A549 treated with AZD2906 at 1 μM for 4 hours (cell line): ENCODE results near the gene SV2A. TPM values are rescaled to one million over a fixed set of nuclear protein-coding genes. Genes with fewer than 3 reads are reported as not detected.

Experiments
- total RNA-seq: library from RNA; stranded (reverse); fragments of 200-300 nt; extraction: Qiagen RNA extraction; gene quantifications from 5 replicates; pipeline ENCODE4 v1.2.3, GENCODE V29; 2022

The SV2A gene
- total RNA-seq, result 0.06 to 0.15 TPM (median 0.10 TPM) in 5 replicates

GRCh38 chr1:149917571-149918144 is at the start of gene SV2A:
SV2A (minus strand) TSS chr1:149917844; CDS start chr1:149913840, 4,004 bp downstream.

GRCh38 chr1:149936170-149936991 is 18.7 kb upstream of the SV2A start, which contains the start of gene MTMR11:
MTMR11 (minus strand) TSS chr1:149936879; CDS start chr1:149936647, 232 bp downstream.

GRCh38 chr1:149927563-149928400 is 10.1 kb upstream of the SV2A start, which contains the start of gene SF3B4:
SF3B4 (minus strand) TSS chr1:149927803; CDS start chr1:149927759, 44 bp downstream.

GRCh38 chr1:149899460-149900284 is 18.0 kb downstream of the SV2A start, which contains the start of gene BOLA1:
BOLA1 (plus strand) TSS chr1:149899568; CDS start chr1:149900060, 492 bp downstream.

Other genes with a start within 250 kb of the SV2A start
- not detected in 5 replicates for gene FCGR1A, start 135.2 kb downstream of the SV2A start, total RNA-seq
- 14.4 to 25.9 TPM (median 24.1 TPM) in 5 replicates for gene BOLA1, start 18.3 kb downstream of the SV2A start, total RNA-seq
- 129 to 146 TPM (median 133 TPM) in 5 replicates for gene SF3B4, start 10.0 kb upstream of the SV2A start, total RNA-seq
- 6.1 to 7.7 TPM (median 6.8 TPM) in 5 replicates for gene MTMR11, start 19.0 kb upstream of the SV2A start, total RNA-seq
- 9.7 to 12.1 TPM (median 11.5 TPM) in 5 replicates for gene OTUD7B, start 92.9 kb upstream of the SV2A start, total RNA-seq
- 14.4 to 15.7 TPM (median 14.6 TPM) in 5 replicates for gene VPS45, start 149.9 kb upstream of the SV2A start, total RNA-seq
- gene PLEKHO1, start 232.1 kb upstream of the SV2A start, total RNA-seq, result 5.0 to 7.0 TPM (median 6.7 TPM) in 5 replicates